ENCODE measurements around the gene RNF169. TPM values are rescaled to one million over a fixed set of nuclear protein-coding genes. Genes with fewer than 3 reads are reported as not detected.

The RNF169 gene
- total and polyA plus RNA-seq, 2 of the 13 experiments (the other 11 are each of a cell fraction or from before 2014, with no cell fraction given): 5.3 to 14.2 TPM

DNA sequence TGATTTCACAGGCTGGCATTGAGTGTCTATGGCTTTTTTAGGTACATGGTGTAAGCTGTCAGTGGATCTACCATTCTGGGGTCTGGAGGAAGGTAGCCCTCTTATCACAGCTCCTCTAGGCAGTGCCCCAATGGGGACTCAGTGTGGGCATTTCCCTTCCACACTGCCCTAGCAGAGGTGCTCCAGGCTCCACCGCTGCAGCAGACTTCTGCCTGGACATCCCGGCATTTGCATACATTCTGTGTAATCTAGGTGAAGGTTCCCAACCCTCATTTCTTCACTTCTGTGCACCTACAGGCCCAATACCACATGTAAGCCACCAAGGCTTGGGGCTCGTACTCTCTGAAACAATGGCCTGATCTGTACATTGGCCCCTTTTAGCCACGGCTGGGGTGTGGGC lies 78.3 kb downstream of the RNF169 start:
- Histone ChIP-seq H3K4me1 (ENCODE audit: insufficient read depth, low read length) (no peaks in the 10 kb centered on the region), H2AFZ (ENCODE audit: low read length) (no peak overlapping the region), H3K9me3 (ENCODE audit: low read length) (peaks cover 28% of the 10 kb centered on the region), H3K36me3 (replicated peaks in 1 of 2; ENCODE audit: control insufficient read depth in 1 of 2, insufficient read depth in 2 of 2, low read length in 2 of 2) (peaks cover 14 to 60% of the 10 kb centered on the region in 2 experiments), H3K4me3 (replicated peaks in 1 of 3; ENCODE audit: insufficient read depth in 1 of 3, low read depth in 2 of 3, low read length in 3 of 3) (no peak overlapping the region), H3K27me3 (ENCODE audit: control insufficient read depth in 1 of 2, insufficient read depth in 2 of 2, low read length in 2 of 2) (no peaks in the 10 kb centered on the region), H3K4me2 (ENCODE audit: low read depth, low read length) (no peak overlapping the region), H4K20me1 (ENCODE audit: insufficient read depth, low read length) (no peaks in the 10 kb centered on the region), H3K79me2 (ENCODE audit: insufficient read depth, low read length) (no peaks in the 10 kb centered on the region), H3K9ac (ENCODE audit: insufficient read depth, low read depth, low read length) (no peak overlapping the region), H3K27ac (ENCODE audit: extremely low read length, insufficient read depth, low read length) (no peak overlapping the region)
- intact Hi-C loops (cut with micrococcal nuclease; ENCODE audit: unreplicated experiment) (no loop called here), in situ Hi-C loops (cut with HindIII; ENCODE audit: extremely low pct_ligation_motif_present, low pct_unique_long_range_greater_than_20kb) (no loop called here)
- no peak for TF ChIP-seq ZNF282 (IDR thresholded peaks at IDR 0.05; ENCODE audit: partially characterized antibody)
- no peak for TF ChIP-seq ZBTB8A (CRISPR knock-in tag; IDR thresholded peaks at IDR 0.05; ENCODE audit: borderline replicate concordance, low read depth)
- TF ChIP-seq POLR2AphosphoS2 (IDR thresholded peaks at IDR 0.05; ENCODE audit: low read depth, low read length): no peak
- TF ChIP-seq ZNF337 (CRISPR knock-in tag; IDR thresholded peaks at IDR 0.05; ENCODE audit: borderline replicate concordance, low read depth): no peak
- TF ChIP-seq THYN1 (CRISPR knock-in tag; IDR thresholded peaks at IDR 0.05; ENCODE audit: borderline replicate concordance, low read depth): no peak
- TF ChIP-seq ZNF747 (CRISPR knock-in tag; IDR thresholded peaks at IDR 0.05; ENCODE audit: borderline replicate concordance): no peak
- TF ChIP-seq ZC3H4 (CRISPR knock-in tag; IDR thresholded peaks at IDR 0.05; ENCODE audit: borderline replicate concordance): no peak
- no peak for TF ChIP-seq ZBTB43 (CRISPR knock-in tag; conservative IDR thresholded peaks at IDR 0.05)
- no peak for TF ChIP-seq SIX1 (CRISPR knock-in tag; IDR thresholded peaks at IDR 0.05; ENCODE audit: borderline replicate concordance)
- no peak for TF ChIP-seq SNAI1 (CRISPR knock-in tag; IDR thresholded peaks at IDR 0.05; ENCODE audit: borderline replicate concordance)
- TF ChIP-seq CREBL2 (CRISPR knock-in tag; IDR thresholded peaks at IDR 0.05; ENCODE audit: borderline replicate concordance): no peak
- no peak for TF ChIP-seq RARG (CRISPR knock-in tag; IDR thresholded peaks at IDR 0.05; ENCODE audit: low read depth)
- no peak for TF ChIP-seq MAFK (conservative IDR thresholded peaks at IDR 0.05 in 1 of 2, IDR thresholded peaks at IDR 0.05 in 1 of 2; ENCODE audit: low read length in 2 of 2)
- no peak for ATAC-seq
- no peak for DNase-seq (ENCODE audit: low spot score)
- no peak for FAIRE-seq
- WGBS (ENCODE audit: low lambda C conversion rate): 100% methylated on average over 3 of the region's 4 CpGs
- ChIA-PET CTCF (ENCODE audit: low intra/inter-chr PET ratio, low total read pairs) (no interaction called here), POLR2A (no interaction called here)
- no TSS peak for BruUV-seq (replicated peaks)

Data from HepG2 (cell line).